ENCODE data around the gene ARSK.

Gene ARSK

DNA sequence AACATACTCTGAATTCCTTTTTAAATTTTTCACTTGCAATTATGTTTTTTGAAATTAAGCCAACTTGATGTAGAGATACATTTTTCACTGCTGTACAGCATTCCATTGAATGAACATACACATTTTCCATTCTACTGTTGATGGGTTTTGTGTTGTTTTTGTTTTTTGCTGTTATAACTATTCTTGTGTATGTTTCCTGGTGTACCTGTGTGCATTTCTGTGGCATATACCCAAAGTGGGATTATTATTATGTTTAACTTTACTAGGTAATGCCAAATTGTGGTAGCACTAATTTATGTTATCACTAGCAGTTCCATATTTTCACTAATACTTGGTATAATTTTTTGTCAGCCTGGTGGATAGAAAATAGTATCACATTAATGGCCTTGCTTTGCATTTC lies 94.4 kb downstream of the ARSK start:
- no peak for DNase-seq

- DNase-seq, result no peak
Observed at GRCh38 chr5:95649842-95650620, 95.1 kb downstream of the ARSK start.

GRCh38 chr5:95652849-95653248 lies 97.9 kb downstream of the ARSK start:
- no peak for DNase-seq

- no peak for DNase-seq
Observed at GRCh38 chr5:95654196-95654595, 99.3 kb downstream of the ARSK start.

Data from fibroblast of skin of scalp (primary cell).